ENCODE data around the gene ZNRD2.

The ZNRD2 gene

DNA sequence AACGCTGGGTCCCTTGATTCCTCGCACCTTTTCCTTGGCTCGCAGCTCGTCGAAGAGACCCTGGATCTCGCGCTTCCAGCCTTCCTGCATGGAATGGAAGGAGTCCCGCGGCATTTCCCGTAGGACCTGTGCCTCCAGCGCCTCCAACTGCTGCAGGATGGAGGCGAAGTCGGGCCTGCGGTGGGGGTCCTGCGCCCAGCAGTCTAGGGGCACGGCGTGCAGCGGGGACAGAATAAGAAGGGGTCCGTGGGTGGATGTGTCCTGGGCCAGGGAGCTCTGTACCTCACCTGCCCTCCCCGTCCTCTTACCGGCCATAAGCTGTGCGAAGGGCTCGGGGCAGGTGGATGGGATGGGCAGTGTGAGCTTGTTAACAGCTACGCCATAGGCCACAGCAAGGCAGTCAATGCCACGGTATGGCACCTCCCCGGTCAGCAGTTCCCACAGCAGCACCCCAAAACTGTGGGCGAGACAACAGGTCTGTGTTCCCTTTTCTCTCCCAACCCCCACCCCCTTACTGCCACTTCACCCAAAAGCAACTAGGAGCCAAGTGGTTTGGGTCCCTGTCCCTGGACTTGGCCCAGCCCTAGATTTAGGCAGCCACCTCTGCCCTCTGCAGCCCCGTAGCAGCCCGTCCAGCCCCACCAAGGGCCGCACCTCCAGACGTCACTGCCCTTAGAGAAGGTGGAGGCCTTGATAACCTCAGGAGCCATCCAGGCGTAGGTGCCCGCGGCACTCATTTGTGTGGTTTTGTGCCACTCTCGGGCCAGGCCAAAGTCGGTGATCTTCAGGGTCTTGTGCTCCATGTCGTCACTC, 37.5 kb downstream of the ZNRD2 start:
- DNase-seq (ENCODE audit: extremely low read depth in 1 of 2, low read depth in 1 of 2), result no peak

DNA sequence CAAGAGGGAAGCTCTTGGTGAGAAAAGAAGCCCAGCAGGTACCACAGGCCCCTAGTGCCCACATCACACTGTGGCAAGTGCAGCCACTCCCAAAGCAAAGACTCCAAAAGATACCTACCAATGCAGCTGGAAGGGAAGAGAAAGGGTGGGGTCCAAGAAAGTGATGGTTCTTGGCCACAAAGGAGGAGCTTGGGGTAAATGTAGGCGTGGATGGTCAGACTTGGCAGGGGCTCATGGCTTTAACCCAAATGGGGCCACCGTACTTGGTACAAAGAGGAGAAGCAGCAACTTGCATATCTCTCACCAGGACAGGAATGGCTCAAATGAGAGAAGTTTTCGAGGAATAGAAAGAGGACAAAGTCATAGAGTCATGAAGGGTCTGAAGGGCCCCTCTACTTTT, 39.0 kb downstream of the ZNRD2 start:
- no peak for DNase-seq (ENCODE audit: extremely low read depth in 1 of 2, low read depth in 1 of 2)

DNA sequence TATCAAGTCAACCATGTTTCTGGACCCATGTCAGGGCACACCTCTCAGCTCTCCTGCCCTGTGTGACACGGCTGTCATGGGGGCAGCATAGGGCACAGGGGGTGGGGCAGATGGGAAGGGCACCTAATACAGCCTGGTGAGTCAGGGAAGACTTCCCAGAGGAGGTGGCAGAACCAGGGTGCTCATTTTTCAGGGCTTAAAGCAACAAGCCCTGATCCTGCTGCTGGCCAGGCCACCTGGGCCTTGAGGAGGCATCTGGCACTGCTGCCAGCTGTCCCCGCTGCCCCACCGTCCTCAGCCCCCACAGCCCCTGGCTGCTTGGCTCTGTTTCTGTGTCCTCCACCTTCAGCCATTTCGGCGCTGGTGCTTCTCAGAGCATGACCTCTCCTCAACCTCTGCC, 39.4 kb downstream of the ZNRD2 start:
- DNase-seq (ENCODE audit: extremely low read depth in 1 of 2, low read depth in 1 of 2), result no peak

DNA sequence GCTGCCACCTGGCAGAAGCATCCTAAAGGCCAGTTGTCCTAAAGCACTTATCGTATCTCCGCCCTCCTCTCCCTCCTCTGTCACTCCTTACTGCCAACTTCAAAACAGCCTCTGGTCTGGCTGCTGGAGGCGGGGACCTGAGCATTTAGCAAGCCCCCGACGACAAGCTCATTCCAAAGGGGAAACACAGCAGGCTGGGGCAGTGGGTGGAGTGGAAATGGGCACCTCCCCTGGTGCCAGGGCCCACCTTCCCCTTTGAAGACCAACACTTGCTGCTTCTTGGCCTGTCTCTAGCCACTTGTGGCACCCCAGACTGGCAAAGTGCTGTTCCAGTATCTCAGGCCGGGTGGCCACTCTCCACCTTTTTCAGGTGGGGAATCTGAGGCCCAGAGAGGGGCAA, 40.1 kb downstream of the ZNRD2 start:
- DNase-seq (ENCODE audit: extremely low read depth in 1 of 2, low read depth in 1 of 2), result no peak

DNA sequence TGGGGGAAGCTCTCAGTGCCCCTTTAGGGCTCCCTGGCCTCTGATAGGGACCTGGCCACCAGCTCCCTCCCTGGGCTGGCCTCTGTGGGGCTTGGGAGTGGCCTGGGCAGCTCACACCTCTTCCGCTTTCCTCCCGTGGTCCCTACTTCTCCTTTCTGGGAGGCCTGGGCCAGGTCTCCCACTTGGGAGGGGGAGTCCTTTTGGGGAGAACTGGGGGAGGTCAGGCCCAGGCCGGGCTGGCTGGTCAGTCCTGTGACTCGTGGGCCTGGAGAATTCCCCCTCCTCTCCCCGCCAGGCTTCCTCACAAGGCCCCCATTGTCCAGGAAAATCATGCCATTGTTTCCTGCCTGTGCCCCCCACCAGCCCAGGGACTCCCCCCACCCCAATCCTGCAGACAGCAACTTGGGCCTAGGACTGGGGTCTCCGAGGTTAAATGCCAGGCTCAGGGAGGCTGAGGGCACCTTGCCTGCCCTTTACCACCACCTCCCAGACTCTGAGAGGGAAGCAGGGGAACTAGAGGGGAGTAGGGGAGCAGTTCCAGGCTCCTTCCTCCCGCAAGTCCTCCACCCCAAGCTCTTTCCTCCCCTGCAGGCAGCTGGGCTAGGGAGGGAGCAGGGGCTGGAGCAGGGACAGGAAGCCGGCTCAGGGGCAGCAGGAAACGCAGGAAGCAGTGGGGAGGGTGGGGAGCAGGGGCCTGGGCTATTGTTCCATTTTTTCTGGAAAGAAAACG, 40.9 kb downstream of the ZNRD2 start:
- DNase-seq (ENCODE audit: extremely low read depth in 1 of 2, low read depth in 1 of 2), result no peak

DNA sequence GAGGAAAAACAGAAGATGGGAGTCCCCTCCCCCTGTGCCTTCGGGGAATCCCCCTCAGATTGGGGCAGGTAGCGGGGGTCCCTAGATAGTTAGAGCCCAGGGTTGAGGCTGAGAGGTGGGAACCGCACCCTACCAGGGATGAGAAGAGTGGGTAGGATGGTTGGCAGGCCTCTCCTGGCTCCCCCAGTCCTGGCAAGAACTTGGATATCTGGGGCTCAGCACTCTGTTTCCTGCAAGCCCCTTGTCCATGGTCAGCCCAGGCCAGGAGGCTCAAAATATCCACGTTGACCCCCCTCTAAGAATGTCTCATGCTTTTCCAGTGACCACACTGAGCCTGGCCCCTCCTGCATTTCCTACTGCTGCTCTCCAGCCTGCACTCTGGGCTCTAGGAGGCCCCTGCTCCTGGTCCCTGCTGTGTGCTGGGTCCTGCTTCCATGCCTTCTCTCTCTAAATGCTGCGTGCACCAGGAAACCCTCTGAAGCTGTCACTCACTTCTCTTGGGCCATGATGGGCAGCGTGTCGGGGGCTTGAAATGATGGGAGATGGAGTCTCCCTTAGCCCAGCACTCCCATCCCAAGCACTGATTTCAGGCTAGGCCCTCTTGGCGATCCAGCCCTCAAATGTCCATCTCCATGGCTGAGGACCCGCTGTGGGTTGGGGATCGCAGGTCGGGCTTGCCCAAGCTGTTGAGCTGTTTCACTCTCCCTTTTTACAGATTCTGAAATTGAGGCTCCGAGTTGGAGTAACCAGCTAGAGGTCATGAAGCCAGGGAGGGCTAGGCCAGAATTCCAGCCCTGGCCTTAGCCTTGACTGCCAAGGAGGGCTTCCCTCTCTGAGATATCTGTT, 41.7 kb downstream of the ZNRD2 start:
- DNase-seq (ENCODE audit: extremely low read depth in 1 of 2, low read depth in 1 of 2), result no peak

DNA sequence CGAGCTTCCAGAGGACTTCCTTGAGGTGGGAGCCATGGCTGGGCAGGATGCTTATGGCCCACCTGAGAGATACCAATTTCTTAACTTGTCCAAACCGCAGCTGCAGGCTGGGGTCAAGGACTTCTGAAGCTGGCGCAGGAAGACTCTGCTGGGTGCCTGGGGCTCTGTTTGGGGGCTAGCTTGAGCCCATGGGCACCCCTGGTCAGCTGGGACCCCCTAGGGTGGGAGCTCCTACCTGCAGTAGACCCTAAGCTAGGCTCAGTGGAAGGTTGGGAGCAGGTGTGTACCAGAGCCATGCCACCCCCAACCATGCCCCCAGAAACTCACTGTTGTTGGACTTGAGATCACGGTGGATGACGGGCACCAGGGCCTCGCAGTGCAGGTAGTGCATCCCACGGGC, 42.4 kb downstream of the ZNRD2 start:
- DNase-seq (ENCODE audit: extremely low read depth in 1 of 2, low read depth in 1 of 2), result no peak

DNA sequence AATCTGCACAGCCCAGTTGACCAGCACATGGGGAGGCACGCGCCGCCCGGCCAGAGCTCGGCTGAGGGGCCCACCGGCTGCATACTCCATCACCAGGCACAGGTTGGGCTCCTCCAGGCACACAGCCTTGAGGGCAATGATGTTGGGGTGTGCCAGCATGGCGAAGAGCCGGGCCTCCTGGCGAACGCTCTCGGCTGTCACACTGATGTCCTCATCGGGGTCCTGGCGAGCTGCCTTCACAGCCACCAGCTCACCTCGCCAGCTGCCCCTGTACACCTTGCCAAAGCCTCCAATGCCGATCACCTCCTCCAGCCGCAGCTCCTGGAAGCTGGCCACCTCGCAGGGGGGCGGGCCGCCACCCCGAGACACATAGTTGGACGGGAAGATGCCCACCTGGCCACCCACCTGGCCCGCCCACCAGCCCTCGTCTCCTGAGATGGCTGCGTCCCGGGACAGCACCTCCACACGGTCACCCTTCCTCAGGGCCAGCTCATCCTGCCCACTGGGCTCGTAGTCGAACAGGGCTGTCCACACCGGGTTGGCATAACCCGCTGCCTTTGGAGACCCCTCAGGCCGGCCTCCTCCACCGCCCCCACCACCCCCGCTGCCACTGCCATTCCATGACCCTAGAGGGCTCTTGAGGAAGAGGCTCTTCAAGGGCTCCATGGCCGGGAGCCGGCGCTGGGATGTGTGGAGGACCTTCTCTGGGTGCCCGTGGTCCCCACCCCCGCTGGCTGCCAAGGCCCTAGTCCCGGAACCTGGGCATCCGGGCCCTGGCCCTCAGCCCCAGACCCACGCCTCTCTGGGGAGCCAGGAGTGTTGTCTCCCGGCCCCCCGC, 43.0 kb downstream of the ZNRD2 start:
- DNase-seq (ENCODE audit: extremely low read depth in 1 of 2, low read depth in 1 of 2), result no peak

DNA sequence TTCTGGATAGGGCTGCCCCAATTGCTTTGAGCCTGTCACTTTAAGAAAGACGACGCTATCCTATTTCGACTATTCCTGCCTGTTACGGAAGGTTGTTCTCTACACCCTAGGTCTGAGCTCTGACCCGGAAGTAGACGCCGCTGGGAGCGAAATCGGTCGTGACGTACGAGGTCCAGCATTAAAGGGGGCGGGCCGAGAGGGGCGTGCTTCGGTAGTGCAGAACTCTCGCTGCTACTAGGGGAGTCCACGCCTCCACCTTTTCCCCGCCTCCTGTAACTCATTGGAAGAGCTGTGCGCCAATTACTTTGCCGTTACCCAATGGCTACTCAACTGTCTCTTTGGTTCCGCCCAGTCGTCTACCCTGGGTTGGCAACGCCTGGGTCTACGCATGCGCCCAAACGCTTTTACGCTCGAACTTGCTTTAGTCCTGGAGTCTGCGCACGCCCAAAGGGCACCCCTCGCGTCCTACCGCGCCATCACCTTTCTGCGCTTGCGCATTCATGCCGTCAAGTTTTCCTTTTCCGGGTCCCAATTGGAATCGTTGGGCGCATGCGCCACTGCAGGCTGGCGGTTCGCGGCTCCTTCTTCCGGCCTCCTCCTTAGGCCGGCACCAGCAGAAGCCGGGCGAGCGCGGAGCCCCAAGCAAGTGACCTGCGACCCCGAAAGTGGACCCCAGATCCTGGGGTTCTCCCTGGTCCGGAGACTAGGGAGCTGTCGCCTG, 45.1 kb downstream of the ZNRD2 start, which contains the start of gene PCNX3:
PCNX3 (plus strand) TSS at position 548 of the 721 bp plus-strand sequence. CDS start 536 bp downstream, outside the sequence.
- peak; percentile 100 for DNase-seq (ENCODE audit: extremely low read depth in 1 of 2, low read depth in 1 of 2)

DNA sequence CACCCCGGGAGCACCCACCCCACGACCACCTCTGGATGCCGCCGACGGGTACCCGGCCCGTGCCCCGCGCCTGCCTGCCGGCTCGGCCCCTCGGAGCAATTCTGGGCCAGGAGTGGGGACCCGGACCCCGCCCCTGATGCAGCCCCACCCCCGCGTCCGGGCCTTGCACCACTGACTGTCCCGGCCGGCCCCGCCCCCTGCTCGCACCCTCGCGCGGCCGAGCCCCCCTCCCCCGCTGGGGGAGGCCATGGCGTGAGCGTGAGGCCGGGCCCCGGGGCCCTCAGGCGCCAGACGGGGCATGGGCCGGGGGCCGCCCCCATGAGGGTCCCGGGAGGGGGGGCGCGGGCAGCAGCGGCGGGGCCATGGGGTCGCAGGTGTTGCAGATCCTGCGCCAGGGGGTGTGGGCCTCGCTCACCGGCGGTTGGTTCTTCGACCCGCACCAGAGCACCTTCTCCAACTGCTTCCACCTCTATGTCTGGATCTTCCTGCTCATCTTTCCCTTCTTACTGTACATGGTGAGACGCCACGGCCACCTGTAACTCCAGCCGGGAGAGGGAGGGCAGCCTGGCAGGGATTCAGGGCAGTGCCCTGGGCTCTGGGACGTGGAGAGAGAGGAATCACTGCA, 45.8 kb downstream of the ZNRD2 start:
- DNase-seq (ENCODE audit: extremely low read depth in 1 of 2, low read depth in 1 of 2), result peak; percentile 43

DNA sequence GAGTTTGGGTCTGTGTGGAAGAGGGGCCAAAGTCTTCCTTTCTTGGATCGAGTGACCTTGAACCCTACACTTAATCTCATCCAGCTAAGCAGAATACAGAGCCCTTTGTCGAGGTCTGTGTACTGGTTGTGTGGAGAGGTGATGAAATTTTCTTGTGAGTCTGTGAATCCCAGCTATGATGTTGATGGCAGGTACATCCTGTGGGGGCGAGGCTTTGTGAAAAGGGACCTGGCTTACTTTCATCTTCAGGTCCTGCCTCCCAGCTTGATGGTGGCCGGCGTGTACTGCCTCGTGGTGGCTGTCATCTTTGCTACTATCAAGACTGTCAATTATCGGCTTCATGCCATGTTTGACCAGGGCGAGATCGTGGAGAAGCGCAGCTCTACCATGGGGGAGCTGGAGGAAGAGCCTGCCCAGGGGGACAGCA, 46.3 kb downstream of the ZNRD2 start:
- no peak for DNase-seq (ENCODE audit: extremely low read depth in 1 of 2, low read depth in 1 of 2)

DNA sequence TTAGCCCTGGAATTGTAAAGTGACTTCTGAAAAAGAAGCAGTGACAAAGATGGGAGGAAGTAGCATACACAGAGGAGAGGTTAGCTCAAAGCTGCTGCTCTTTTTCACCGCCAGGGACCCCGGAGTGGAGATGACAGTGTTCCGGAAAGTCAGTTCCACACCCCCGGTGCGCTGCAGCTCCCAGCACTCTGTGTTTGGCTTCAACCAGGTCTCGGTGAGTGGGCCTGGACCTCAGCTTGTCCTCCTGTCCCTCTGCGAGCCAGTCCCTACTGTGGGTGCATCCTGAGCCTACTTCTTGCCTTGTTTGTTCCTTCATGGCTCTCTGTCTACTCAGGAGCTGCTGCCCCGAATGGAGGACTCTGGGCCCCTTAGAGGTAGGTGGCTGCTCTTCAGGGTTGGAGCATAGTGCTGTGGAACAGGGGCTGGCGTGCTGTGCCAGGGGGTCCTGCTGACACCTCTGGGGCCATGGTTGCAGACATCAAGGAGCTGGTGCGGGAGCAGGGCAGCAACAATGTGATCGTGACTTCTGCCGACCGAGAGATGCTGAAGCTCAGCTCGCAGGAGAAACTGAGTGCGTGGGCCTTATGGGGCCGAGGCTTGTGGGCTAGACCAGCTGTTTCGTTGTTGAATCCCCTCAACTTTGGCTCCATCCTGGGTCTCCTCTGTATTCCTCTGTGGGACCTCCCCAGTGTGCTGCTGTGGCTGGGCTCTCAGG, 47.0 kb downstream of the ZNRD2 start:
- no peak for DNase-seq (ENCODE audit: extremely low read depth in 1 of 2, low read depth in 1 of 2)

DNA sequence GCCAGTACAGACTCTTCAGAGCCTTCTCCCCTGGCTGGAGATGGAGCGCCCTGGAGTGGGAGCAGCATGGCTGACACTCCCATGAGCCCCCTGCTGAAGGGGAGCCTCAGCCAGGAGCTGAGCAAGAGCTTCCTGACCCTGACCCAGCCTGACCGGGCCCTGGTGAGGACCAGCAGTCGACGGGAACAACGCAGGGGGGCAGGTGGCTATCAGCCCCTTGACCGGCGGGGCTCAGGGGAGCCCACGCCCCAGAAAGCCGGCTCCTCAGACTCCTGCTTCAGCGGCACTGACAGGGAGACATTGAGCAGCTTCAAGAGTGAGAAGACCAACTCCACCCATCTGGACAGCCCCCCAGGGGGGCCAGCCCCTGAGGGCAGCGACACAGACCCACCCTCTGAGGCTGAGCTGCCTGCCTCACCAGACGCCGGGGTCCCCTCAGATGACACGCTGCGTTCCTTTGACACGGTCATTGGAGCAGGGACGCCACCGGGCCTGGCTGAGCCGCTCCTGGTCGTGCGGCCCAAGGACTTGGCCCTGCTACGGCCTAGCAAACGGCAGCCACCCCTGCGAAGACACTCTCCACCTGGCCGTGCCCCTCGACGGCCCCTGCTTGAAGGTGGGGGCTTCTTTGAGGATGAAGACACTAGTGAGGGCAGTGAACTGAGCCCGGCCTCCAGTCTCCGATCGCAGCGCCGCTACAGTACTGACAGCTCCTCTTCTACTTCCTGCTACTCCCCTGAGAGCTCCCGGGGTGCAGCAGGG, 47.9 kb downstream of the ZNRD2 start:
- no peak for DNase-seq (ENCODE audit: extremely low read depth in 1 of 2, low read depth in 1 of 2)

DNA sequence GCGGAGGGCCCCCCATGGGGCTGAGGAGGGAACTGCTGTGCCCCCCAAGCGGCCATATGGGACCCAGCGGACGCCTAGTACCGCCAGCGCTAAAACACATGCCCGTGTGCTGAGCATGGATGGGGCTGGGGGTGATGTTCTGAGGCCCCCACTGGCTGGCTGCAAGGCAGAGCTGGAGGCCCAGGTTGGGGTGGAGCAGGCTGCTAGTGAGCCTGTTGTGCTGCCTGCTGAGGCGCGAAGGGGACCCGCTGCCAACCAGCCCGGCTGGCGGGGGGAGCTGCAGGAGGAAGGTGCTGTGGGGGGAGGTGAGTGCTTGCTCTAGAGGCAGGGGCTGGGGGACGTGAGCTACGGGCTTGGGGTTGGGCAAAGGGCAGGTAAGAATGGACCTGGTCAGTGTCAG, 48.5 kb downstream of the ZNRD2 start:
- DNase-seq (ENCODE audit: extremely low read depth in 1 of 2, low read depth in 1 of 2), result no peak

DNA sequence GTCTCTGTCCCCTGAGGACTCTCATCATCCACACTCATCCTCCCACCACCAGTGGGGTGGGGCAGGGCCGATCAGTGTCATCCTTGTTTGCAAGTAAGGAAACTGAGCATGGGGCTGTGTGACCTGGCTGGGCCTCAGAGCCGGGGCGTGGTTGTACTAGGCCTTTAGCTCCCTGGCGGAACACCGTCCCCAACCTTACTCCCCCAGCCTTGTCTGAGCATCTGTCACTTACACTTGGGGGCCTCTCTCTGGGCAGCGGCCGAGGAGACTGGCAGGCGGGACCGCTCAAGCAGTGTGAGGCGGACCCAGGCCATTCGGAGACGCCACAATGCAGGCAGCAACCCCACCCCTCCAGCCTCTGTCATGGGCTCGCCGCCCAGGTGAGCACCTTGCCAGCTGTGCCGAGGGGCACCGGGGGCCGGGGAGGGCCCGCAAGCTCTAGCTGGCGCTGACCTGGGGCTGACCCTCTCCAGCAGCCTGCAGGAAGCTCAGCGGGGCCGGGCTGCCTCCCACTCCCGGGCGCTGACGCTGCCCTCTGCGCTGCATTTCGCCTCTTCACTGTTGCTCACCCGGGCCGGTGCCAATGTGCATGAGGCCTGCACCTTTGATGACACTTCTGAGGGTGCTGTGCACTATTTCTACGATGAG, 49.1 kb downstream of the ZNRD2 start:
- no peak for DNase-seq (ENCODE audit: extremely low read depth in 1 of 2, low read depth in 1 of 2)

DNA sequence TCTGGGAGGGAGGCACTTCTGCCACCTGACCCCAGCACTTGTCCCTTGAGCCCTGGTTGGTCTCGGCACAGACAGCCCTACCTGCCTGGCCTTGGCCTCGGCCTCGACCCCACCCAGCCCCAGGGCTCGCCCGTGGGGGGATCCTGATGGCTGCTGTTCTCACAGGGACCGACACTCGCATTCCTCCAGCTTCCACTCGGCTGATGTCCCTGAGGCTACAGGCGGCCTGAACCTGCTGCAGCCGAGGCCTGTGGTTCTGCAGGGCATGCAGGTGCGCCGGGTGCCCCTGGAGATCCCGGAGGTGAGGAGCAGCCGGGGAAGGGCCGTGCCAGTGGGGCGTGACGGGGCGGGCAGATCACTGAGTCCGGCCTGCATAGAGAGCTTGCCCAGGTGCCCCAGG, 50.4 kb downstream of the ZNRD2 start:
- DNase-seq (ENCODE audit: extremely low read depth in 1 of 2, low read depth in 1 of 2), result no peak

DNA sequence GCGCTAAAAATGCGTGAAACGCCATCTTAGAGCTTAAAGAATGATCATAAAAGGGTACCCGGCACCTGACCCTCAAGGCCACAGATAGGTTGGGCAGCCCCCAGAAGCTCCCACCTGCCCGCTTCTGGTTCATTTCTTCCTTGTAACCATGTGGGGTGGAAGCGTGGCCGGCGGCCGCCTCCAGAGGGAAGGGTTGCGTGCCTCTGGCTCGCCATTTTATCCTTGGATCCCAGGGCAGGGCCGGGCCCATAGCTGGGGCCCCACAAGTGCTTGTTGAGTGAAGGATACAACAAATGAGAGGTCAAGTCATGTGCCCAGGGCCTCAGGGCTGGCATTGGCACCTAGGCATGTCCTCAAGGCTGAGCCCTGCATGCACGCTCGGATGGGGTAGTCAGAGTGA, 51.2 kb downstream of the ZNRD2 start:
- no peak for DNase-seq (ENCODE audit: extremely low read depth in 1 of 2, low read depth in 1 of 2)

Data from stimulated activated CD8-positive, alpha-beta memory T cell treated with anti-CD3 and anti-CD28 coated beads, Interleukin-7, amount 100 ng/mL, for 48 hours (primary cell).